GM18498 (cell line): ENCODE measurements around the gene EOMES.
"Not testable (repeated sequence)": the region's sequence is repeated elsewhere in the genome, so short reads cannot be mapped to it uniquely, and the experiment has no call there.

ENCODE experiments used
- ATAC-seq: cut with Tn5 transposase; IDR thresholded peaks from one replicate; pipeline ENCODE4 v1.9.1; 2021; ENCODE audit warnings: mild to moderate bottlenecking, moderate library complexity; ENCODE audit not compliant: unreplicated experiment

Gene EOMES

GRCh38 chr3:27721717-27722564, at the start of gene EOMES:
TSS of gene EOMES (minus strand) at chr3:27722323. CDS start at chr3:27722294, 29 bp downstream.
- ATAC-seq: peak; percentile 62

- not testable (repeated sequence) for ATAC-seq
Observed at GRCh38 chr3:27770384-27770783, 48.3 kb upstream of the EOMES start.

- no peak for ATAC-seq
Observed at GRCh38 chr3:27767000-27767399, 44.9 kb upstream of the EOMES start.

- ATAC-seq: no peak
Observed at GRCh38 chr3:27758083-27758482, 36.0 kb upstream of the EOMES start.

- ATAC-seq: no peak
Observed at GRCh38 chr3:27756877-27757276, 34.8 kb upstream of the EOMES start.

- ATAC-seq: no peak
Observed at GRCh38 chr3:27752926-27753325, 30.8 kb upstream of the EOMES start.

- ATAC-seq: no peak
Observed at GRCh38 chr3:27749643-27750042, 27.5 kb upstream of the EOMES start.

GRCh38 chr3:27746838-27747237, 24.7 kb upstream of the EOMES start:
- no peak for ATAC-seq

- no peak for ATAC-seq
Observed at GRCh38 chr3:27740854-27741253, 18.7 kb upstream of the EOMES start.

GRCh38 chr3:27737091-27737490, 15.0 kb upstream of the EOMES start:
- ATAC-seq: no peak

GRCh38 chr3:27730774-27731659, 8.9 kb upstream of the EOMES start:
- ATAC-seq: no peak

- no peak for ATAC-seq
Observed at GRCh38 chr3:27729748-27730611, 7.9 kb upstream of the EOMES start.

- ATAC-seq: no peak
Observed at GRCh38 chr3:27729325-27729724, 7.2 kb upstream of the EOMES start.

GRCh38 chr3:27728195-27729087, 6.3 kb upstream of the EOMES start:
- peak; percentile 45 for ATAC-seq

GRCh38 chr3:27726240-27726639, 4.1 kb upstream of the EOMES start:
- ATAC-seq: no peak

GRCh38 chr3:27724459-27725197, 2.5 kb upstream of the EOMES start:
- ATAC-seq: no peak

- ATAC-seq: no peak
Observed at GRCh38 chr3:27723815-27724458, 1.8 kb upstream of the EOMES start.

GRCh38 chr3:27723456-27723814, 1.3 kb upstream of the EOMES start:
- no peak for ATAC-seq

- no peak for ATAC-seq
Observed at GRCh38 chr3:27723001-27723445, 900 bp upstream of the EOMES start.
